Esophagus squamous epithelium (tissue), 4 donors: ENCODE data around the gene FAT4.

Experiments used
- POLR2A ChIP-seq, 4 donors: fragments of 450-650 bp; IDR thresholded peaks; one replicate each; pipeline ENCODE4 v1.6.1; 2017; ENCODE audit warnings: antibody characterized with exemption in 4 of 4, mild to moderate bottlenecking in 4 of 4, moderate library complexity in 3 of 4
- TF ChIP-seq, protein P1 (sequence below), 6 experiments: fragments of 450-650 bp in 4 of 6; fragments of 200-600 bp in 2 of 6; sonication (generic) in 2 of 6; IDR thresholded peaks; one replicate each; pipeline ENCODE4 v1.5.1; 2016 to 2019; ENCODE audit warnings: antibody characterized with exemption in 6 of 6, mild to moderate bottlenecking in 4 of 6, moderate library complexity in 4 of 6

DNA sequence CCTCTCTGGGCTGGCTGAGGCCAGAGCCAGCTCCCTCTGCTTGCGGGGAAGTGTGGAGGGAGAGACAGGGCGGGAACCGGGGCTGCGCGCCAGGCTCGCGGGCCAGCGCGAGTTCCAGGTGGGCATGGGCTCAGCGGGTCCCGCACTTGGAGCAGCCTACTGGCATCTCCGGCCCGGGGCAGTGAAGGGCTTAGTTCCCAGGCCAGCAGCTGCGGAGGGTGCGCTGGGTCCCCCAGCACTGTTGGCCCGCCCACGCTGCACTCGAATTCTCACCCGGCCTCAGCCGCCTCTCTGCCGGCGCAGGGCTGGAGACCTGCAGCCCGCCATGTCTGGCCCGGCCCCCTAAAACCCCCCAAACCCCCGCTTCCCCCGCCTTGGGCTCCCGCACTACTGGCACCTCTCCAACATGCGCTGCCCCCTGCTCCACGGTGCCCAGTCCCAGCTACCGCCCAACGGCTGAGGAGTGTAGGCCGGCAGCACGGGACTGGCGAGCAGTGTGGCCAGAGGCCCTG is 33.8 kb upstream of the FAT4 start:
- no peak for TF ChIP-seq POLR2A (IDR thresholded peaks at IDR 0.05)
- TF ChIP-seq, protein P1, sequence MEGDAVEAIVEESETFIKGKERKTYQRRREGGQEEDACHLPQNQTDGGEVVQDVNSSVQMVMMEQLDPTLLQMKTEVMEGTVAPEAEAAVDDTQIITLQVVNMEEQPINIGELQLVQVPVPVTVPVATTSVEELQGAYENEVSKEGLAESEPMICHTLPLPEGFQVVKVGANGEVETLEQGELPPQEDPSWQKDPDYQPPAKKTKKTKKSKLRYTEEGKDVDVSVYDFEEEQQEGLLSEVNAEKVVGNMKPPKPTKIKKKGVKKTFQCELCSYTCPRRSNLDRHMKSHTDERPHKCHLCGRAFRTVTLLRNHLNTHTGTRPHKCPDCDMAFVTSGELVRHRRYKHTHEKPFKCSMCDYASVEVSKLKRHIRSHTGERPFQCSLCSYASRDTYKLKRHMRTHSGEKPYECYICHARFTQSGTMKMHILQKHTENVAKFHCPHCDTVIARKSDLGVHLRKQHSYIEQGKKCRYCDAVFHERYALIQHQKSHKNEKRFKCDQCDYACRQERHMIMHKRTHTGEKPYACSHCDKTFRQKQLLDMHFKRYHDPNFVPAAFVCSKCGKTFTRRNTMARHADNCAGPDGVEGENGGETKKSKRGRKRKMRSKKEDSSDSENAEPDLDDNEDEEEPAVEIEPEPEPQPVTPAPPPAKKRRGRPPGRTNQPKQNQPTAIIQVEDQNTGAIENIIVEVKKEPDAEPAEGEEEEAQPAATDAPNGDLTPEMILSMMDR (IDR thresholded peaks at IDR 0.05): no peak
